H9 (cell line): ENCODE data around the gene WDR70. TPM values are rescaled to one million over a fixed set of nuclear protein-coding genes. Genes with fewer than 3 reads are reported as not detected.

Experiments
- DNase-seq: peaks from one replicate; pipeline ENCODE4 v3.0.0-alpha.2; 2017
- H2AFZ ChIP-seq: one replicate; pipeline ENCODE4 v1.6.1; 2013; ENCODE audit warnings: mild to moderate bottlenecking, low read length, control low read depth, moderate library complexity
- H2AK5ac ChIP-seq: 2 replicates; pipeline ENCODE4 v1.6.1; 2013; ENCODE audit warnings: low read length, control low read depth, mixed read lengths; ENCODE audit not compliant: insufficient read length
- H2BK120ac ChIP-seq: one replicate; pipeline ENCODE4 v1.6.1; 2013; ENCODE audit warnings: low read depth, mild to moderate bottlenecking, low read length, control low read depth, inconsistent platforms; ENCODE audit not compliant: poor library complexity, severe bottlenecking
- H2BK12ac ChIP-seq: 2 replicates; pipeline ENCODE4 v1.6.1; 2013; ENCODE audit warnings: low read length, control low read depth, mixed read lengths, low read depth; ENCODE audit not compliant: insufficient read length
- H2BK15ac ChIP-seq: 2 replicates; pipeline ENCODE4 v1.6.1; 2013; ENCODE audit warnings: low read depth, low read length, control low read depth
- H2BK20ac ChIP-seq: one replicate; pipeline ENCODE4 v1.6.1; 2013; ENCODE audit warnings: low read depth, mild to moderate bottlenecking, low read length, control low read depth, inconsistent platforms; ENCODE audit not compliant: poor library complexity, severe bottlenecking
- H2BK5ac ChIP-seq: 2 replicates; pipeline ENCODE4 v1.6.1; 2013; ENCODE audit warnings: low read length, control low read depth, mixed read lengths; ENCODE audit not compliant: insufficient read length
- H3K14ac ChIP-seq: 2 replicates; pipeline ENCODE4 v1.6.1; 2013; ENCODE audit warnings: low read length, control low read depth; ENCODE audit not compliant: insufficient read depth
- H3K18ac ChIP-seq: 2 replicates; pipeline ENCODE4 v1.6.1; 2013; ENCODE audit warnings: low read depth, mild to moderate bottlenecking, mixed read lengths, low read length, control low read depth; ENCODE audit not compliant: insufficient read length
- H3K23ac ChIP-seq: 2 replicates; pipeline ENCODE4 v1.6.1; 2013; ENCODE audit warnings: low read length, control low read depth, mixed read lengths, low read depth; ENCODE audit not compliant: insufficient read length
- H3K23me2 ChIP-seq: 2 replicates; pipeline ENCODE4 v1.6.1; 2013; ENCODE audit warnings: low read depth, mild to moderate bottlenecking, mixed read lengths, low read length, control low read depth; ENCODE audit not compliant: insufficient read length, poor library complexity, severe bottlenecking
- H3K27ac ChIP-seq: 2 replicates; pipeline ENCODE4 v1.5.1; 2013; ENCODE audit warnings: low read length, control low read depth, mixed read lengths, low read depth; ENCODE audit not compliant: insufficient read length
- H3K27me3 ChIP-seq: 2 replicates; pipeline ENCODE4 v1.6.1; 2013; ENCODE audit warnings: low read length, control low read depth, inconsistent platforms; ENCODE audit not compliant: insufficient read depth
- H3K4ac ChIP-seq: 2 replicates; pipeline ENCODE4 v1.6.1; 2013; ENCODE audit warnings: low read depth, mild to moderate bottlenecking, control low read depth, inconsistent platforms, low read length, moderate library complexity
- H3K4me1 ChIP-seq: 2 replicates; pipeline ENCODE4 v1.6.1; 2013; ENCODE audit warnings: low read length, control low read depth, inconsistent platforms; ENCODE audit not compliant: insufficient read depth
- H3K4me2 ChIP-seq: 2 replicates; pipeline ENCODE4 v1.6.1; 2013; ENCODE audit warnings: low read length, control low read depth, mixed read lengths; ENCODE audit not compliant: insufficient read length, insufficient read depth
- H3K56ac ChIP-seq: 2 replicates; pipeline ENCODE4 v1.6.1; 2013; ENCODE audit warnings: low read depth, mild to moderate bottlenecking, mixed read lengths, low read length, control low read depth; ENCODE audit not compliant: insufficient read length
- H3K79me1 ChIP-seq: 2 replicates; pipeline ENCODE4 v1.6.1; 2013; ENCODE audit warnings: low read depth, mild to moderate bottlenecking, moderate library complexity, low read length, control low read depth, inconsistent platforms; ENCODE audit not compliant: insufficient read depth, poor library complexity, severe bottlenecking
- H3K79me2 ChIP-seq: 2 replicates; pipeline ENCODE4 v1.6.1; 2013; ENCODE audit warnings: low read length, control low read depth, inconsistent platforms; ENCODE audit not compliant: insufficient read depth
- H3K9ac ChIP-seq: 2 replicates; pipeline ENCODE4 v1.6.1; 2013; ENCODE audit warnings: low read length, control low read depth, mixed read lengths; ENCODE audit not compliant: insufficient read length; ENCODE audit errors: extremely low read depth
- H3K9me3 ChIP-seq: one replicate; pipeline ENCODE4 v1.6.1; 2013; ENCODE audit warnings: low read depth, low read length, inconsistent platforms; ENCODE audit not compliant: control insufficient read depth
- H3T11ph ChIP-seq: one replicate; pipeline ENCODE4 v1.6.1; 2013; ENCODE audit warnings: mild to moderate bottlenecking, low read length, control low read depth, inconsistent platforms
- H4K20me1 ChIP-seq: one replicate; pipeline ENCODE4 v1.6.1; 2013; ENCODE audit not compliant: control insufficient read depth, insufficient read length, insufficient read depth
- H4K5ac ChIP-seq: 2 replicates; pipeline ENCODE4 v1.6.1; 2013; ENCODE audit warnings: low read depth, mild to moderate bottlenecking, mixed read lengths, low read length, control low read depth; ENCODE audit not compliant: insufficient read length
- H4K8ac ChIP-seq: replicated peaks from 2 replicates; pipeline ENCODE4 v1.6.1; 2013; ENCODE audit warnings: low read length, control low read depth, mixed read lengths, low read depth; ENCODE audit not compliant: insufficient read length
- H4K91ac ChIP-seq: 2 replicates; pipeline ENCODE4 v1.6.1; 2013; ENCODE audit warnings: low read depth, mild to moderate bottlenecking, moderate library complexity, mixed read lengths, low read length, control low read depth; ENCODE audit not compliant: insufficient read length
- H3K27ac Mint-ChIP-seq, 3 experiments: 2 replicates in 2 of 3; 3 replicates in 1 of 3; pipeline ENCODE4 v1.8.0; 2020 to 2021; ENCODE audit warnings: mixed read lengths in 3 of 3, mild to moderate bottlenecking in 1 of 3, moderate library complexity in 1 of 3
- H3K27me3 Mint-ChIP-seq: 2 replicates; pipeline ENCODE4 v1.8.0; 2021; ENCODE audit warnings: low read depth, mild to moderate bottlenecking, moderate library complexity, mixed read lengths
- H3K36me3 Mint-ChIP-seq, 3 experiments: 2 replicates in 2 of 3; 3 replicates in 1 of 3; pipeline ENCODE4 v1.8.0; 2020 to 2021; ENCODE audit warnings: low read depth in 3 of 3, mixed read lengths in 3 of 3; ENCODE audit not compliant: insufficient read depth in 1 of 3
- H3K4me1 Mint-ChIP-seq, 2 experiments: 2 replicates each; pipeline ENCODE4 v1.8.0; 2020; ENCODE audit warnings: mixed read lengths in 2 of 2
- H3K4me3 Mint-ChIP-seq, 2 experiments: 2 replicates in 1 of 2; 3 replicates in 1 of 2; pipeline ENCODE4 v1.8.0; 2020 to 2021; ENCODE audit warnings: mild to moderate bottlenecking in 2 of 2, mixed read lengths in 2 of 2, moderate library complexity in 1 of 2
- H3K9me3 Mint-ChIP-seq, 2 experiments: 2 replicates in 1 of 2; 3 replicates in 1 of 2; pipeline ENCODE4 v1.8.0; 2020; ENCODE audit warnings: mild to moderate bottlenecking in 2 of 2, mixed read lengths in 2 of 2, moderate library complexity in 1 of 2
- WGBS: extraction: QIAGEN DNeasy Blood & Tissue Kit; methylation state at CpG from one replicate; pipeline ENCODE4 v1.1.7; 2013; ENCODE audit warnings: missing lambda C conversion rate, low lambda C conversion rate, mixed read lengths; ENCODE audit not compliant: insufficient read length; ENCODE audit errors: extremely low coverage; 5-methylcytosine and 5-hydroxymethylcytosine counted together
- total RNA-seq: library from RNA; stranded (reverse); gene quantifications from 2 replicates; pipeline ENCODE4 v1.2.1, GENCODE V29; 2021
- TF ChIP-seq, protein P1 (sequence below): fragments of 200-600 bp; sonication (generic); conservative IDR thresholded peaks from 3 replicates; pipeline ENCODE4 v1.8.0; 2021; ENCODE audit warnings: antibody characterized with exemption, mild to moderate bottlenecking

Gene WDR70
- total RNA-seq, 1 experiment from 2014 or later, result 38.1 TPM

DNA sequence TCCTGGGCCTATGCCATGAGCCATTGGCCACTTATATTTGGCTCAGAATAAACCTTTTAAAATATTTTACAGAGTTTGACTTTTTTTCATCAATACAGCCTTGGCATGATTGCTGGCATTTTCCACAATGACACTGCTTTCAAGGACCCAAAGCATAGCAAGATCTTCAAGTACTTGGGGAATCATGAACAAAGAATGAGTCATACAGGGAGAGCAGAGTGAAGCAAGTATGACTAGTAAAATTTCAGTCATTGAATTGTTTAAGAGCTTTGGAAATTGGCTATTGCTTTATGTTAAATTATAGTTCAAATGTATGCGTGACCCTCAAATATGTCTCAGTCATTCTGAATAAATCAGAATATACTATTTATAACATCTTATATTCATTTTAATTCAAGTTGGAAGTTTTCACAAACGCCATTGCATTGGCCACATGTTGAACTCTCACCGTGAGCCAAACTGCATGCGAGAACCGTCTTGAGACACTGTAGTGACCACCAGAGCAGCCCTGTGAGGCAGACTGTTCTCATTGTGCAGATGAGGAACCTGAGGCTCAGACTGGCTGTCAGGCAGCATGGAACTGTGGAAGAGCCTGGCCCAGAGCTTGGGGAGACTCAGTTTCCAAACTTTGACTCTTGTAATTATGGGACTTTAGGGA lies 407.9 kb downstream of the WDR70 start:
- no peak overlapping the region for H3K23ac ChIP-seq
- peaks cover 5 to 15% (median 12%) of the 10 kb centered on the region in 3 experiments; a peak in 6 of 7 replicates for H3K36me3 Mint-ChIP-seq
- peak overlapping the region in 1 of 3 experiments; percentile 11; a peak in 1 of 7 replicates for H3K27ac Mint-ChIP-seq
- H2BK12ac ChIP-seq, result no peak overlapping the region
- H3K9me3 ChIP-seq, result no peaks in the 10 kb centered on the region
- no peak overlapping the region for H4K8ac ChIP-seq
- H2AFZ ChIP-seq, result no peak overlapping the region
- no peaks in the 10 kb centered on the region for H3K4me1 ChIP-seq
- H3K14ac ChIP-seq, result no peak overlapping the region
- H3K27me3 ChIP-seq, result no peaks in the 10 kb centered on the region
- H3K4me3 Mint-ChIP-seq, result no peak overlapping the region
- peaks cover 6% of the 10 kb centered on the region for H3K27me3 Mint-ChIP-seq
- no peak overlapping the region for H4K91ac ChIP-seq
- no peaks in the 10 kb centered on the region for H3K79me2 ChIP-seq
- no peak overlapping the region for H2BK120ac ChIP-seq
- no peak overlapping the region for H3T11ph ChIP-seq
- H3K56ac ChIP-seq, result no peak overlapping the region
- no peak overlapping the region for H3K27ac ChIP-seq
- no peak overlapping the region for H2BK5ac ChIP-seq
- no peak overlapping the region for H3K4me2 ChIP-seq
- TF ChIP-seq, protein P1, sequence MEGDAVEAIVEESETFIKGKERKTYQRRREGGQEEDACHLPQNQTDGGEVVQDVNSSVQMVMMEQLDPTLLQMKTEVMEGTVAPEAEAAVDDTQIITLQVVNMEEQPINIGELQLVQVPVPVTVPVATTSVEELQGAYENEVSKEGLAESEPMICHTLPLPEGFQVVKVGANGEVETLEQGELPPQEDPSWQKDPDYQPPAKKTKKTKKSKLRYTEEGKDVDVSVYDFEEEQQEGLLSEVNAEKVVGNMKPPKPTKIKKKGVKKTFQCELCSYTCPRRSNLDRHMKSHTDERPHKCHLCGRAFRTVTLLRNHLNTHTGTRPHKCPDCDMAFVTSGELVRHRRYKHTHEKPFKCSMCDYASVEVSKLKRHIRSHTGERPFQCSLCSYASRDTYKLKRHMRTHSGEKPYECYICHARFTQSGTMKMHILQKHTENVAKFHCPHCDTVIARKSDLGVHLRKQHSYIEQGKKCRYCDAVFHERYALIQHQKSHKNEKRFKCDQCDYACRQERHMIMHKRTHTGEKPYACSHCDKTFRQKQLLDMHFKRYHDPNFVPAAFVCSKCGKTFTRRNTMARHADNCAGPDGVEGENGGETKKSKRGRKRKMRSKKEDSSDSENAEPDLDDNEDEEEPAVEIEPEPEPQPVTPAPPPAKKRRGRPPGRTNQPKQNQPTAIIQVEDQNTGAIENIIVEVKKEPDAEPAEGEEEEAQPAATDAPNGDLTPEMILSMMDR, result no peak
- H3K18ac ChIP-seq, result no peak overlapping the region
- peaks cover 10 to 19% of the 10 kb centered on the region in 2 experiments for H3K4me1 Mint-ChIP-seq
- H2BK15ac ChIP-seq, result no peak overlapping the region
- no peak overlapping the region for H4K5ac ChIP-seq
- no peak for DNase-seq
- H3K4ac ChIP-seq, result no peak overlapping the region
- no peaks in the 10 kb centered on the region for H4K20me1 ChIP-seq
- no peaks in the 10 kb centered on the region for H3K79me1 ChIP-seq
- no peak overlapping the region for H2BK20ac ChIP-seq
- WGBS, result no CpG with 5 or more reads among the region's 5 CpGs
- H3K23me2 ChIP-seq, result no peaks in the 10 kb centered on the region
- peaks cover 17 to 28% of the 10 kb centered on the region in 2 experiments for H3K9me3 Mint-ChIP-seq
- H2AK5ac ChIP-seq, result no peak overlapping the region
- no peak overlapping the region for H3K9ac ChIP-seq
